GM18526 (cell line): ENCODE measurements around the gene INO80C.
A peak's percentile ranks its signal among the peaks of the same experiment; 100 is the strongest.

ENCODE experiments used
- POLR2A ChIP-seq: IDR thresholded peaks from 3 replicates; pipeline ENCODE4 v1.6.1; 2011; ENCODE audit not compliant: insufficient read length; ENCODE audit errors: extremely low read depth

The INO80C gene

GRCh38 chr18:35497370-35498197, at the start of gene INO80C:
TSS of gene INO80C (minus strand) at chr18:35497960. CDS start at chr18:35497874, 86 bp downstream.
- TF ChIP-seq POLR2A: peak; percentile 92

GRCh38 chr18:35547008-35547605, 49.3 kb upstream of the INO80C start:
- TF ChIP-seq POLR2A: no peak

- no peak for TF ChIP-seq POLR2A
Measured at GRCh38 chr18:35542356-35542755, 44.6 kb upstream of the INO80C start.

GRCh38 chr18:35535297-35535696, 37.5 kb upstream of the INO80C start:
- TF ChIP-seq POLR2A: no peak

- no peak for TF ChIP-seq POLR2A
Measured at GRCh38 chr18:35533916-35534405, 36.2 kb upstream of the INO80C start.

GRCh38 chr18:35528749-35529274, 31.1 kb upstream of the INO80C start:
- no peak for TF ChIP-seq POLR2A

GRCh38 chr18:35526495-35527059, 28.8 kb upstream of the INO80C start:
- no peak for TF ChIP-seq POLR2A

- TF ChIP-seq POLR2A: no peak
Measured at GRCh38 chr18:35525795-35526494, 28.2 kb upstream of the INO80C start.

- no peak for TF ChIP-seq POLR2A
Measured at GRCh38 chr18:35524226-35524625, 26.5 kb upstream of the INO80C start.

- TF ChIP-seq POLR2A: no peak
Measured at GRCh38 chr18:35522130-35522959, 24.6 kb upstream of the INO80C start.

- TF ChIP-seq POLR2A: no peak
Measured at GRCh38 chr18:35521133-35521532, 23.4 kb upstream of the INO80C start.

- TF ChIP-seq POLR2A: no peak
Measured at GRCh38 chr18:35519148-35519899, 21.6 kb upstream of the INO80C start.

GRCh38 chr18:35517715-35518114, 20.0 kb upstream of the INO80C start:
- no peak for TF ChIP-seq POLR2A

GRCh38 chr18:35516789-35517188, 19.0 kb upstream of the INO80C start:
- TF ChIP-seq POLR2A: no peak
